Stomach (tissue), 4 donors: ENCODE results near the gene MED13L.

ENCODE experiments used
- EP300 ChIP-seq: sonication (generic); formaldehyde crosslinking; IDR thresholded peaks from one replicate; pipeline ENCODE4 v1.6.1; 2017; ENCODE audit warnings: antibody characterized with exemption
- POLR2A ChIP-seq, 4 donors: fragments of 450-650 bp; IDR thresholded peaks; one replicate each; pipeline ENCODE4 v1.6.1; 2016; ENCODE audit warnings: antibody characterized with exemption in 4 of 4, control low read depth in 2 of 4, mild to moderate bottlenecking in 1 of 4, moderate library complexity in 1 of 4
- POLR2AphosphoS5 ChIP-seq, 3 donors: sonication (generic); formaldehyde crosslinking; IDR thresholded peaks; one replicate each; pipeline ENCODE4 v1.6.1; 2016; ENCODE audit warnings: antibody characterized with exemption in 3 of 3
- TF ChIP-seq, protein P1 (sequence below), 7 experiments: fragments of 450-650 bp in 4 of 7; fragments of 200-600 bp in 3 of 7; sonication (generic) in 3 of 7; IDR thresholded peaks; one replicate each; pipeline ENCODE4 v1.5.1; 2016 to 2019; ENCODE audit warnings: antibody characterized with exemption in 7 of 7, control low read depth in 2 of 7, mild to moderate bottlenecking in 1 of 7

DNA sequence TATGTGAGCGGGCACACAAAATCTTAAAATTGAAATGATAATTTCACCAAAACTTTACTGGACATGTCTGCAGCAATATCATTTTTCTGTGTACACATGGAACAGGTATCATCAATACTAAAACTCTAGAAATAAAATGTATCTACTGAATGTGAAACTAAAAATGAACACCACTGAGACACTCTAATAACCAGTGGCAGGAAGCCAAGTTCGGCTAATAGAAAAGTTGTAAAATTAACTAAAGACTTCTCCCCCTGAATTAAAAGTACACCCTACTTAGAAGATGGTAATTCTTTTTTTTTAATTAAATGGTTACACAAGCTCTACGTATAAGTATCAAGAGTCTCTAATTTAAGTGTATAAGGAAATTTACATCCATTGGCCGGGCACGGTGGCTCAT lies 227.2 kb downstream of the MED13L start:
- TF ChIP-seq, protein P1, sequence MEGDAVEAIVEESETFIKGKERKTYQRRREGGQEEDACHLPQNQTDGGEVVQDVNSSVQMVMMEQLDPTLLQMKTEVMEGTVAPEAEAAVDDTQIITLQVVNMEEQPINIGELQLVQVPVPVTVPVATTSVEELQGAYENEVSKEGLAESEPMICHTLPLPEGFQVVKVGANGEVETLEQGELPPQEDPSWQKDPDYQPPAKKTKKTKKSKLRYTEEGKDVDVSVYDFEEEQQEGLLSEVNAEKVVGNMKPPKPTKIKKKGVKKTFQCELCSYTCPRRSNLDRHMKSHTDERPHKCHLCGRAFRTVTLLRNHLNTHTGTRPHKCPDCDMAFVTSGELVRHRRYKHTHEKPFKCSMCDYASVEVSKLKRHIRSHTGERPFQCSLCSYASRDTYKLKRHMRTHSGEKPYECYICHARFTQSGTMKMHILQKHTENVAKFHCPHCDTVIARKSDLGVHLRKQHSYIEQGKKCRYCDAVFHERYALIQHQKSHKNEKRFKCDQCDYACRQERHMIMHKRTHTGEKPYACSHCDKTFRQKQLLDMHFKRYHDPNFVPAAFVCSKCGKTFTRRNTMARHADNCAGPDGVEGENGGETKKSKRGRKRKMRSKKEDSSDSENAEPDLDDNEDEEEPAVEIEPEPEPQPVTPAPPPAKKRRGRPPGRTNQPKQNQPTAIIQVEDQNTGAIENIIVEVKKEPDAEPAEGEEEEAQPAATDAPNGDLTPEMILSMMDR (IDR thresholded peaks at IDR 0.05): no peak
- TF ChIP-seq POLR2A (IDR thresholded peaks at IDR 0.05) (no peak), POLR2AphosphoS5 (IDR thresholded peaks at IDR 0.05) (no peak), EP300 (no peak)
